ENCODE measurements around the gene DAZAP1. TPM values are rescaled to one million over a fixed set of nuclear protein-coding genes. Genes with fewer than 3 reads are reported as not detected.

The DAZAP1 gene
- total RNA-seq, 1 experiment from 2014 or later, result 229 TPM

DNA sequence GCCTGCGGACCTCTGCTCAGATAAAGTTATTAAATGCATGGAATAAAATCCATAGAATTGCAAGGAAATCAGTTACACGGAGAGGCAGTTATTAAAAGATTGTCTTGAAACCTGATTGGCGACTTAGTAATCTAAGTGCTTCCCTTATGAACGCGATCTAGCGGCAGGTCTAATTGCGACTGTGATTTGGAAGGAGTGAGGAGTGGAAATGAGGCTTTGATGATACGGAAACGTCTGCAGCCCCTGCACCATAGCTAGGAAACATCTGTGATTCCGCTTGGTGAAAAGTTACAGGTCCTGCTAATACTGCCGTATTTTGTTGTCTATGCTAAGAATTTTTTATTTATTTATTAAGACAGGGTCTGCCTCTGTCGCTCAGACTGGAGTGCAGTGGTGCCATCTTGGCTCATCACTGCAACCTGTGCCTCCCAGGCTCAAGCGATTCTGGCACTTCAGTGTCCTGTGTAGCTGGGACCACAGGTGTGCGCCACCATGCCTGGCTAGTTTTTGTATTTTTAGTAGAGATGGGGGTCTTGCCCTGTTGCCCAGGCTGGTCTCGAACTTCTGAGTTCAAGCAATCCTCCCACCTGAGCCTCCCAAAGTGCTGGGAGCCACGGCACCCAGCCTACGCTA, 22.8 kb upstream of the DAZAP1 start:
- POLR2A ChIA-PET (ENCODE audit: low non-redundant PET), result no interaction called here
- Histone ChIP-seq H3K27me3 (replicated peaks; ENCODE audit: insufficient read depth, low read depth, low read length, poor library complexity) (no peaks in the 10 kb centered on the region), H3K9me3 (ENCODE audit: low read depth, low read length, poor library complexity, severe bottlenecking) (no peaks in the 10 kb centered on the region), H3K4me1 (ENCODE audit: insufficient read depth, low read length, poor library complexity, severe bottlenecking) (no peaks in the 10 kb centered on the region), H3K27ac (ENCODE audit: low read depth, low read length, poor library complexity, severe bottlenecking) (peak overlapping the region; percentile 89), H3K36me3 (ENCODE audit: insufficient read depth, low read length, poor library complexity, severe bottlenecking) (peaks cover 10% of the 10 kb centered on the region), H3K4me3 (ENCODE audit: low read depth, low read length, poor library complexity, severe bottlenecking) (peak overlapping the region; percentile 77)
- CTCF ChIA-PET, result no interaction called here
- TF ChIP-seq, protein P1, sequence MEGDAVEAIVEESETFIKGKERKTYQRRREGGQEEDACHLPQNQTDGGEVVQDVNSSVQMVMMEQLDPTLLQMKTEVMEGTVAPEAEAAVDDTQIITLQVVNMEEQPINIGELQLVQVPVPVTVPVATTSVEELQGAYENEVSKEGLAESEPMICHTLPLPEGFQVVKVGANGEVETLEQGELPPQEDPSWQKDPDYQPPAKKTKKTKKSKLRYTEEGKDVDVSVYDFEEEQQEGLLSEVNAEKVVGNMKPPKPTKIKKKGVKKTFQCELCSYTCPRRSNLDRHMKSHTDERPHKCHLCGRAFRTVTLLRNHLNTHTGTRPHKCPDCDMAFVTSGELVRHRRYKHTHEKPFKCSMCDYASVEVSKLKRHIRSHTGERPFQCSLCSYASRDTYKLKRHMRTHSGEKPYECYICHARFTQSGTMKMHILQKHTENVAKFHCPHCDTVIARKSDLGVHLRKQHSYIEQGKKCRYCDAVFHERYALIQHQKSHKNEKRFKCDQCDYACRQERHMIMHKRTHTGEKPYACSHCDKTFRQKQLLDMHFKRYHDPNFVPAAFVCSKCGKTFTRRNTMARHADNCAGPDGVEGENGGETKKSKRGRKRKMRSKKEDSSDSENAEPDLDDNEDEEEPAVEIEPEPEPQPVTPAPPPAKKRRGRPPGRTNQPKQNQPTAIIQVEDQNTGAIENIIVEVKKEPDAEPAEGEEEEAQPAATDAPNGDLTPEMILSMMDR (conservative IDR thresholded peaks at IDR 0.05; ENCODE audit: low read depth, low read length), result no peak
- no peak for TF ChIP-seq EZH2 (IDR thresholded peaks at IDR 0.05; ENCODE audit: borderline replicate concordance, low read depth, low read length, poor library complexity, severe bottlenecking)
- intact Hi-C loops (cut with micrococcal nuclease; ENCODE audit: unreplicated experiment), result no loop called here
- no peak for DNase-seq (ENCODE audit: low spot score)
- TSS peak; percentile 44 for BruUV-seq (replicated peaks)

DNA sequence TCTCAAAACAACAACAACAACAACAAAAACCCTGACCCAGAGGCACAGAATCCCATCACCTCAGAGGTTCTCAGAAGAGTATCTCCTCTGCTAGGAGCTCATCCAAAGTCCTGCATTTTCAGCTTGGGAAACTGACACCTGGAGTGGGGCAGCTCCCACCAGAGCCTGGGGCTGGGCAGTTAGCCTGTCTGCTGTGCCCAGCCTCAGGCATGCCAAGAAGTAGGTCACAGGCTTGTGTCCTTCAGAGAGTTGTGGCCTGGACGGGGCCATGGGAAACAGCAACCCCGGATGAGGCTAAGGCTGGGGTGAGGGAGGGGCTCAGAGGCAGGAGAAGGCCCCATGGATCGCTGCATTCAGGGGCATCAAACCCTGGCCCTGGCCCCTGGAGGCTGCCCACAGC, 21.6 kb upstream of the DAZAP1 start:
- Histone ChIP-seq H3K27ac (ENCODE audit: low read depth, low read length, poor library complexity, severe bottlenecking) (no peak overlapping the region), H3K9me3 (ENCODE audit: low read depth, low read length, poor library complexity, severe bottlenecking) (no peaks in the 10 kb centered on the region), H3K27me3 (replicated peaks; ENCODE audit: insufficient read depth, low read depth, low read length, poor library complexity) (no peaks in the 10 kb centered on the region), H3K36me3 (ENCODE audit: insufficient read depth, low read length, poor library complexity, severe bottlenecking) (peaks cover 12% of the 10 kb centered on the region), H3K4me1 (ENCODE audit: insufficient read depth, low read length, poor library complexity, severe bottlenecking) (no peaks in the 10 kb centered on the region), H3K4me3 (ENCODE audit: low read depth, low read length, poor library complexity, severe bottlenecking) (no peak overlapping the region)
- intact Hi-C loops (cut with micrococcal nuclease; ENCODE audit: unreplicated experiment), result no loop called here
- ChIA-PET POLR2A (ENCODE audit: low non-redundant PET) (no interaction called here), CTCF (no interaction called here)
- no peak for DNase-seq (ENCODE audit: low spot score)
- no TSS peak for BruUV-seq (replicated peaks)
- TF ChIP-seq, protein P1 (conservative IDR thresholded peaks at IDR 0.05; ENCODE audit: low read depth, low read length), result no peak
- TF ChIP-seq EZH2 (IDR thresholded peaks at IDR 0.05; ENCODE audit: borderline replicate concordance, low read depth, low read length, poor library complexity, severe bottlenecking), result no peak

DNA sequence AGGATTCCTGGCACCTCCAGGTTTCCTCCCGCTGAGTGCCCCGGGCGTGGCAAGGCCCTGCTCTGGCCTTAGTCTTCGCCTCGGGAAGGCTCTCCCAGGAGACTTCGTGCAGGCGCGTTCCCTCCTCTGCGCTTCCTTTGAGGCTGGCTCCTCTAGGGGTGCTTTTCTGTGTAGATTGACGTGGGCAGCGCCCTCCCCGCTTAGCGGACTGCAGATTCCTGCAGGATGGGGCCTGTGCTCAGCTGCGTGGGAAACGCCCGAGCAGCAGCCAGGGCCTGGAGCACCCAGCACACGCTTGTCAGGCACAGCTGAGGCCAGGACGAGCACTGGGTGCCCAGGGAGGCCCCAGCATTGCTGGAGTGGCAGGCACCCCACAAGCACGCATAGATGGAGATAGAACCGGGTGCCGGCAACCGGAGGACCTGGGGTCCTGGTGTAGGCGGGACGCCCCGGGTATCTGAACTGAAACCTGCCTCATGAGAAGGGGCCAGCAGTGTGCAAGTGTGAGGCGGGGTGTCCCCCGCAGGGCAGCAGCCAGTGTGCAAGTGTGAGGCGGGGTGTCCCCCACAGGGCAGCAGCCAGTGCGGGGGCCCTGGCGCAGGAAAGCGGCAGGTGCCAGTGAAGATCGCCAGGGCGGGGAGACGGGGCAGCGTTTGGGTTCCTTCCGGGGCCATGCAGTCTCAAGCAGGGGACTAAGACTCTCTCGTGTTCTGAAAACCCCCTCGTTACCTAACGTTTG, 20.3 kb upstream of the DAZAP1 start:
- no peaks in the 10 kb centered on the region for H3K27me3 ChIP-seq (replicated peaks; ENCODE audit: insufficient read depth, low read depth, low read length, poor library complexity)
- ChIA-PET CTCF (no interaction called here), POLR2A (ENCODE audit: low non-redundant PET) (no interaction called here)
- TF ChIP-seq, protein P1 (conservative IDR thresholded peaks at IDR 0.05; ENCODE audit: low read depth, low read length), result no peak
- no peak for TF ChIP-seq EZH2 (IDR thresholded peaks at IDR 0.05; ENCODE audit: borderline replicate concordance, low read depth, low read length, poor library complexity, severe bottlenecking)
- H3K36me3 ChIP-seq (ENCODE audit: insufficient read depth, low read length, poor library complexity, severe bottlenecking), result peaks cover 17% of the 10 kb centered on the region
- H3K4me3 ChIP-seq (ENCODE audit: low read depth, low read length, poor library complexity, severe bottlenecking), result no peak overlapping the region
- H3K9me3 ChIP-seq (ENCODE audit: low read depth, low read length, poor library complexity, severe bottlenecking), result no peaks in the 10 kb centered on the region
- no TSS peak for BruUV-seq (replicated peaks)
- no peak for DNase-seq (ENCODE audit: low spot score)
- no peaks in the 10 kb centered on the region for H3K4me1 ChIP-seq (ENCODE audit: insufficient read depth, low read length, poor library complexity, severe bottlenecking)
- no peak overlapping the region for H3K27ac ChIP-seq (ENCODE audit: low read depth, low read length, poor library complexity, severe bottlenecking)
- intact Hi-C loops (cut with micrococcal nuclease; ENCODE audit: unreplicated experiment), result no loop called here
